Esophagus muscularis mucosa (tissue), 4 donors: Measurements from ENCODE around the gene NDFIP1. TPM values are rescaled to one million over a fixed set of nuclear protein-coding genes. Genes with fewer than 3 reads are reported as not detected.
"Not testable (repeated sequence)": the region's sequence is repeated elsewhere in the genome, so short reads cannot be mapped to it uniquely, and the experiment has no call there.

Experiments
- DNase-seq: peaks from one replicate; pipeline ENCODE4 v3.0.0-alpha.2; 2017; ENCODE audit errors: extremely low spot score
- H3K27ac ChIP-seq, 4 donors: fragments of 200-600 bp; sonication (generic); replicated peaks in 1 of 4; 1 replicate in 3 of 4; 2 replicates in 1 of 4; pipeline ENCODE4 v1.5.1; 2016 to 2019; ENCODE audit warnings: mild to moderate bottlenecking in 1 of 4
- H3K27me3 ChIP-seq, 4 donors: fragments of 200-600 bp; sonication (generic); one replicate each; pipeline versions ENCODE4 v1.5.1 to v1.6.0; 2016 to 2019
- H3K36me3 ChIP-seq, 4 donors: fragments of 200-600 bp; sonication (generic); one replicate each; pipeline ENCODE4 v1.5.1; 2016 to 2019
- H3K4me1 ChIP-seq, 4 donors: fragments of 200-600 bp; sonication (generic); one replicate each; pipeline ENCODE4 v1.5.1; 2016 to 2019
- H3K4me3 ChIP-seq, 4 donors: fragments of 200-600 bp; sonication (generic); 1 replicate in 2 of 4; 2 replicates in 2 of 4; pipeline ENCODE4 v1.5.1; 2016 to 2019; ENCODE audit warnings: mild to moderate bottlenecking in 4 of 4, moderate library complexity in 1 of 4
- H3K9me3 ChIP-seq, 4 donors: fragments of 200-600 bp; sonication (generic); 1 replicate in 3 of 4; 2 replicates in 1 of 4; pipeline ENCODE4 v1.5.1; 2016 to 2019
- CTCF ChIP-seq, 3 experiments: fragments of 200-600 bp in 2 of 3; fragments of 450-650 bp in 1 of 3; sonication (generic) in 2 of 3; IDR thresholded peaks; one replicate each; pipeline ENCODE4 v1.5.1; 2017 to 2019; ENCODE audit warnings: antibody characterized with exemption in 3 of 3, mild to moderate bottlenecking in 2 of 3, moderate library complexity in 1 of 3
- EP300 ChIP-seq: sonication (generic); formaldehyde crosslinking; IDR thresholded peaks from one replicate; pipeline ENCODE4 v1.6.1; 2017; ENCODE audit warnings: antibody characterized with exemption
- POLR2A ChIP-seq: fragments of 450-650 bp; IDR thresholded peaks from one replicate; pipeline ENCODE4 v1.6.1; 2017; ENCODE audit warnings: antibody characterized with exemption, moderate library complexity, mild to moderate bottlenecking, low read depth
- POLR2AphosphoS5 ChIP-seq, 2 donors: sonication (generic); formaldehyde crosslinking; IDR thresholded peaks; one replicate each; pipeline ENCODE4 v1.6.1; 2017; ENCODE audit warnings: antibody characterized with exemption in 2 of 2
- WGBS: methylation state at CpG from one replicate; pipeline ENCODE4 v1.1.5; 2018; 5-methylcytosine and 5-hydroxymethylcytosine counted together
- intact Hi-C: fragments of 100-400 bp; cut with DNase I; formaldehyde crosslinking; loops from one replicate; pipeline ENCODE4 v1.15.1; 2023
- total RNA-seq, 4 donors: library from RNA; depleted of rRNA; stranded (reverse); fragments of >200 nt; gene quantifications; one replicate each; pipeline versions ENCODE4 v1.1.0 to v1.2.1, GENCODE V29; 2016

NDFIP1 gene
- total RNA-seq, 4 donors from 2014 or later = 57.8 to 169 (median 101) TPM

- Histone ChIP-seq H3K36me3 (no peaks in the 10 kb centered on the region), H3K27me3 (no peaks in the 10 kb centered on the region), H3K27ac (no peak overlapping the region), H3K9me3 (no peaks in the 10 kb centered on the region), H3K4me1 (peaks cover 0 to 11% (median 5%) of the 10 kb centered on the region in 4 donors), H3K4me3 (no peak overlapping the region)
- TF ChIP-seq POLR2A (no peak), POLR2AphosphoS5 (IDR thresholded peaks at IDR 0.05) (no peak)
- intact Hi-C loops = no loop called here
- 62% methylated on average over 9 of the region's 9 CpGs for WGBS
- no peak for DNase-seq
Measured at GRCh38 chr5:142184988-142185387, 76.4 kb downstream of the NDFIP1 start.

- no peak overlapping the region for H3K27ac ChIP-seq
- TF ChIP-seq POLR2A (no peak), EP300 (no peak), POLR2AphosphoS5 (IDR thresholded peaks at IDR 0.05) (no peak), CTCF (IDR thresholded peaks at IDR 0.05) (no peak)
- no peak overlapping the region for H3K4me3 ChIP-seq
- H3K36me3 ChIP-seq = no peaks in the 10 kb centered on the region
- no peak for DNase-seq
- no peaks in the 10 kb centered on the region for H3K27me3 ChIP-seq
- intact Hi-C loops = no loop called here
- no peaks in the 10 kb centered on the region for H3K9me3 ChIP-seq
- H3K4me1 ChIP-seq = peaks cover 0 to 16% (median 5%) of the 10 kb centered on the region in 4 donors
Measured at GRCh38 chr5:142186514-142186856, 77.9 kb downstream of the NDFIP1 start.

GRCh38 chr5:142186857-142187594 lies 78.4 kb downstream of the NDFIP1 start:
- Histone ChIP-seq H3K4me1 (peaks cover 0 to 16% (median 5%) of the 10 kb centered on the region in 4 donors), H3K36me3 (no peaks in the 10 kb centered on the region), H3K27ac (no peak overlapping the region), H3K27me3 (no peaks in the 10 kb centered on the region), H3K9me3 (no peaks in the 10 kb centered on the region), H3K4me3 (no peak overlapping the region)
- TF ChIP-seq CTCF (IDR thresholded peaks at IDR 0.05) = no peak
- no peak for TF ChIP-seq EP300
- no peak for TF ChIP-seq POLR2AphosphoS5 (IDR thresholded peaks at IDR 0.05)
- no peak for TF ChIP-seq POLR2A
- intact Hi-C loops = no loop called here
- WGBS = 74% methylated on average over 2 of the region's 11 CpGs
- no peak for DNase-seq

- H3K27me3 ChIP-seq, H3K27ac ChIP-seq, H3K4me3 ChIP-seq, H3K9me3 ChIP-seq, intact Hi-C loops, H3K36me3 ChIP-seq, DNase-seq: not testable (repeated sequence)
- 91% methylated on average over 6 of the region's 6 CpGs for WGBS
- H3K4me1 ChIP-seq = peaks cover 4 to 23% (median 7%) of the 10 kb centered on the region in 4 donors
Measured at GRCh38 chr5:142188691-142189090, 80.1 kb downstream of the NDFIP1 start.

GRCh38 chr5:142189813-142190212 lies 81.2 kb downstream of the NDFIP1 start:
- Histone ChIP-seq H3K4me1 (peaks cover 4 to 23% (median 7%) of the 10 kb centered on the region in 4 donors), H3K36me3 (no peaks in the 10 kb centered on the region), H3K27me3 (no peaks in the 10 kb centered on the region), H3K4me3 (no peak overlapping the region), H3K27ac (no peak overlapping the region), H3K9me3 (no peaks in the 10 kb centered on the region)
- intact Hi-C loops = no loop called here
- 81% methylated on average over 8 of the region's 8 CpGs for WGBS
- TF ChIP-seq CTCF (IDR thresholded peaks at IDR 0.05) (no peak), POLR2A (no peak), EP300 (no peak), POLR2AphosphoS5 (IDR thresholded peaks at IDR 0.05) (no peak)
- DNase-seq = no peak

- H3K27ac ChIP-seq = peak overlapping the region; percentile 52 to 71 (median 60)
- peaks cover 3 to 22% (median 6%) of the 10 kb centered on the region in 4 donors for H3K4me1 ChIP-seq
- 70% methylated on average over 5 of the region's 5 CpGs for WGBS
- H3K27me3 ChIP-seq = no peaks in the 10 kb centered on the region
- H3K9me3 ChIP-seq = no peaks in the 10 kb centered on the region
- H3K4me3 ChIP-seq = peak overlapping the region in 3 of 4 donors; percentile 34 to 49 (median 38)
- intact Hi-C loops = no loop called here
- H3K36me3 ChIP-seq = no peaks in the 10 kb centered on the region
- no peak for DNase-seq
- TF ChIP-seq POLR2A (no peak), CTCF (IDR thresholded peaks at IDR 0.05) (no peak), POLR2AphosphoS5 (IDR thresholded peaks at IDR 0.05) (no peak), EP300 (no peak)
Measured at GRCh38 chr5:142191776-142192175, 83.2 kb downstream of the NDFIP1 start.
